GM19043 (cell line): ENCODE results near the gene PDXK.

Source experiments
- ATAC-seq: cut with Tn5 transposase; IDR thresholded peaks from one replicate; pipeline ENCODE4 v1.9.1; 2021; ENCODE audit warnings: low read depth; ENCODE audit not compliant: unreplicated experiment

PDXK gene

GRCh38 chr21:43761886-43762285, 43.0 kb downstream of the PDXK start:
- no peak for ATAC-seq

GRCh38 chr21:43762303-43763128, 43.6 kb downstream of the PDXK start:
- no peak for ATAC-seq

DNA sequence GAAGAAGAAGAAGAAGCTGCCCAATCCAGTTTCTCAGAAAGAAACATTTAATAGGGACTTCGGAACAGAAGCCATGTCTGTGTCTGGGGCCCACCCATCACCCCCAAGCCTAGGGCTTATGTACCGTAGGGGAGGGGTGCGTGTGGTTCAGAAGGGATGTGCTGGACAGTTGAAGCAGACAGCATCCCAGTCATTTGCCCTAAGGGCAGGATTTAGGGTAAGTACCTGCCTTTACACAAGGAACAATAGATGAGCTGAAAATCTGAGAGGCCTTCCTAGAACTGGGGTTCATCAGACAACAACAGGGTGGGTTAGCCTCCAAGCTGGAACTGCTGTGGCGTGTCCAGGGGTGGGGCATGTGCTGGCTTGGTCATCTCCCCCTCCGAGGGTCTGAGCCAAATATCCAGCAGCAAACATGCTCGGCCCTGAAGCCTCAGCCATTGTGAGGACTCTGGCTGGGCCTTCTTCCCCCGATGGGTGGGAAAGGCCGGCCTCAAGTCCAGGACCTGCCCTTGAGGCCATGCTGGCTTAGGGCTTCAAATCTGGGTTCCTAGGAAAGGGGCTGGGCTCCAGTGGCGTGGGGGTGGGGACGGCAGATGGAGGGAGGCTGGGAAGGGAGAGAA, 45.1 kb downstream of the PDXK start:
- no peak for ATAC-seq

DNA sequence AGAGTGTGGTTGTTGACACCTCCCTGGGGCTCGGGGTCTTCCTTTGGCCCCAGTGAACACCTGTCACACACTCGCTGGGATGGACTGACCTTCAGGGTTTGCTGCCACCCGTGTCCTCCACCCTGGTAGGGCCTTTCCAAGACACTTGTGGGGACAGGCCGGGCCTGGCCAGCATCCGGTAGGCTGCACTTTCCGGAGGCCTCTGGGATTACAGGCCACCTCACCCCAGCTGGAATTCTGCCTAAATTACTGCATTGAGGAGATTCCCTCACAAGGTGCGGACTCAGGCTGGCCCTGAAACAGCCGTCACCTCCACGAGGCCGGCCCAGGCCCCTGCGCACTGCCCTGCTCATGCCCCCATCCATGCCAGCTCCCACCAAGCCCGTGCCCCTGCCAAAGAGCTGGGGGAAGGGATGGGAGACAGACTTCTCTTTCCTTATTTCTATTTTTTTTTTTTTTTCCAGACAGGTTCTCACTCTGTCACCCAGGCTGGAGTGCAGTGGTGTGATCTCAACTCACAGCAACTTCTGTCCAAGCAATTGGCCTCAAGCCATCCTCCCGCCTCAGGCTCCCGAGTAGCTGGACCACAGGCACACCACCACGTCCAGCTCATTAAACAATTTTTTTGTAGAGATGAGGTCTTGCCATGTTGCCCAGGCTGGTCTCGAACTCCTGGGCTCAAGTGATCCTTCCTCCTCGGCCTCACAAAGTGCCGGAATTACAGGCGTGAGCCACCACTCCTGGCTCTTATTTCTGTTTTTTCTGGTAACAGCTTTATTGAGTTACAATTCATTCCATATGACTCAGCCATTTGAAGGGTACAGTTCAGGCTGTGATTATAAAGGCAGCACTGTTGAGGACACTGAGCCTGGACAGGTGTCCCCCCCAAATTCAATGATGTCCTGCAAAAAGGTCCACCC, 45.9 kb downstream of the PDXK start:
- no peak for ATAC-seq

DNA sequence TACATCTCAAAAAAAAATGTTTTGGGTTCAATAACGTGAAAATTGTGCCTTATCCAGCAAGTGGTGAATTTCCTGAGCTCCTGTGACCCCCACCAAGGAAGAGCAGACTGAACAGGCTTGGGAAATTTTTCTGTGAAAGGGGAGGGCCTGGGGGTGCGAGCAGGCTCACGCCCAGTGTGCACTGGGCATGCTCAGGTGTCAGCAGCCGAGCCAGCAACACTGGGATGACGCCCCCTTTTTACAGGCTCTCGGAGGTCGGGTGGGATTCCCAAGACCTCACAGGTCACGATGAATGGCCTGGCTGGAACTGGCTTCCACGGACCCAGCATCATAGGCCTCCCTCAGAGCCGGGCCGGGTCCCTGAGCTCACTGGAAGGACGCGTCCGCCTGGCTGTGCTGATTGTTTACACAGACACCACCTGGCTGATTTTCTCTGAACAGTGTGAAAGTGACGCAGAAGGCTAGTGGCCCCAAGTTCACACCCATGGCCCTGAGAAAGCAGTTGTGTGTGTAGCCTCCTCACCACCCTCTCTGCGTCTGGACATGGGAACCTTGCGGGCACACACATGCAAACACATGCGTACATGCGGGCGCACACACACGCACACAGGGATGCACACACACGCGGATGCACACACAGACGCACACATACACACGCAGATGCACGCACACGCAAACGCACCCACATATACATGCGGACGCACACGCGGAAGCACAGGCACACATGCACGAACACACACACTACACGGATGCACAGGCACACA, 48.0 kb downstream of the PDXK start:
- no peak for ATAC-seq

- ATAC-seq, result no peak
Measured at GRCh38 chr21:43767498-43767983, 48.6 kb downstream of the PDXK start.

DNA sequence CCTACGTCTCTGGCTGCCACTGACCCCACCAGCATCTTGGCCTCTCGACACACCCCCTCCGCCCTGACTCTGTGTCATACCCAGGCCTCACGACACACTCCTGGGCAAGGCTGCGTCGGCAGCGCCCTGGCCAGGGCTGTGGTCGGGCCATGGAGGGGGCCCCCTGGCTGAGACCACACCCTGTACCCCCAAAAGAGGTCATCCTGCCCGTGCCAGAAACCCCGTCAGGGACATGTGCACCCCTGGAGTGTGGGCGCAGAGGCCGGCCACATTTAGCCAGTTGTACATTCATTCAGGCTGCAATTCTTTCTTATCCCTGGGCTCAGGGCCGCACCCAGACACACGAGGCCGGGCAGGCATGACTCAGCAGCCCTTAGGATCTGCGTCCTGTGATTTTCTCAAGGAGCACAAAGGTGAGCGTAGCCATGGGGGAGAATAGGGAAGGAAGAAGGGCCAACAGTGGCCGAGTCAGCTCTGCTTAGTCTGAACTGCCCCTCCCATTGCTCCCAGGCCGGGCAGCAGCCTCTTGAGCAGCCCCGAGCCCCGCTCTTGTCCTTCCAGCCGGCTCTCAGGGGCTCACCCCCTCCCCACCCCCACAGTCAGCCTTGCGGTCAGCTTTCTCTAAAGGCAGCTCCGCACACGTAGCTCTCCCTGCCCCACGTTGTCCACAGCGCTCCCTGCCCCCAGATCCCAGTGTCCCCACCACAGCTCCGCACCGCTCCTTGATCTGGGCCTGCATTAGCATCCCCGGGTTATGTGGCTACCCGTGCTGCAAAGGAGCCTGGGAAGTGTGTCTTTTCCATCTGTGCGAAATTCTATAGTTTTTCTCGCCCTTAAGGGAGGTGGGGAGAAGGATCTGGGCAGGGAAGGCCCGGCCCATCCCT, 49.3 kb downstream of the PDXK start:
- ATAC-seq, result no peak

DNA sequence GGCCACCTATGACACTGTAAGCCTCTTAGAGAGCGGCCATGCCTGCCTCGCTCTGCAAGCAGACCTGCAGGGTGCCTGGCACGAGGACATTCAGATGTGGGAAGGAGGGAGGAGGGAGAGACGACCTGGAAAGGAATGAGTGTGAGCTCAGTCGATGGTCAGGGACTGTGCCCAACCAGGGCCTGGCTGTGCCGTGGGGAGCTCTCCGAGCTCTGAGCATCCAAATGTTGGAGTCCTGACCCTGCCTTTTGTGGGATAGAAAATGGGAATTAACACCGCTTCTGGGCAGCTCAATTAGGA, 49.9 kb downstream of the PDXK start:
- no peak for ATAC-seq

- no peak for ATAC-seq
Measured at GRCh38 chr21:43769325-43769958, 50.5 kb downstream of the PDXK start.

DNA sequence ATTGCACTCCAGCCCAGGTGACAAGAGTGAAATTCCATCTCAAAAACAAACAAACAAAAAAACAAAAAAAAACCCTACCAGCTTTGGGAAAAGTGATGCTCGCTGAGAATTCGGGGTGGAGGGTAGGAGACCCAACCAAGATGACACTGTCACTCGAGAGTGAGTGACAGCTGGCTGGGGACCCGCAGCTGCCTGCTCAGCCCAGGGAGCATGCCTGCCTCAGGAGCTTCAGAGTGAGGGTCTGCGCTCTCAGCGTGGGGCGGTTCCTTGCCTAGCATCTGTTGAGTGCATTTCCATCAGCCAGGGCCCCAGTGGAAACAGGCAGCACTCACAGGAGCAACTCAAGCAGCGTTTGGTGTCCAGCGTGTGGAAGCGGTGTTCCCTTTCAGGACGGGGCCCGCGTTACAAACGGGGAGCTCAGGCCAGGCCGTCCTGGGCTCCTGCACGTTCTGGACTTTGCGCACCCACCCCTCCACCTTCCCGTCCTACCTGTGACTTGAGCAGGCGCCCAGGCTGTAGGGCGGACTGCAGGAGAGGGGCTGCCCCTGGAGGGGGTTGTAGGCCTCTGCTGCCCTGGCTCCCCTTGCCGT, 51.2 kb downstream of the PDXK start:
- ATAC-seq, result no peak

DNA sequence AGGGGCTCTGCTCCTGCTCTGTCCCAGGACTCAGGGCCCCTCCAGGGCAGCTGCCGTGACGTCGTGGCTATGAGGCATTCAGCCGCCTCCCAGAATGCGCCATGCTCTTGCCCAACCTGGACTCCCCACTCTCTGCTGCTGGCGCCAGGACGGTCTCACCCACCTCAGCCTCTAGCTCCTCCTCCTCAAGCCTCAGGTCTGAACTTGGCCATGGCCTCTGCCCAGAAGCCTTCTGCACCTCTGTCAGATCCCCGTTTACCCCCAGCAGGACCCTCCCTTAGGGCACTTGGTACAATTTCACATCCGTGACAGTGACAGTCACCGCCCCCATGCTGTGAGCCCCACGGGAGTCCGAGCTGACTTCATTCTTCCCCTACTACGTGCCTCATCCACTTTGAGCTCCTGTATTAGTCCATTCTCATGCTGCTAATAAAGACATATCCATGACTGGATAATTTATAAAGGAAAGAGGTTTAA, 52.3 kb downstream of the PDXK start:
- no peak for ATAC-seq

DNA sequence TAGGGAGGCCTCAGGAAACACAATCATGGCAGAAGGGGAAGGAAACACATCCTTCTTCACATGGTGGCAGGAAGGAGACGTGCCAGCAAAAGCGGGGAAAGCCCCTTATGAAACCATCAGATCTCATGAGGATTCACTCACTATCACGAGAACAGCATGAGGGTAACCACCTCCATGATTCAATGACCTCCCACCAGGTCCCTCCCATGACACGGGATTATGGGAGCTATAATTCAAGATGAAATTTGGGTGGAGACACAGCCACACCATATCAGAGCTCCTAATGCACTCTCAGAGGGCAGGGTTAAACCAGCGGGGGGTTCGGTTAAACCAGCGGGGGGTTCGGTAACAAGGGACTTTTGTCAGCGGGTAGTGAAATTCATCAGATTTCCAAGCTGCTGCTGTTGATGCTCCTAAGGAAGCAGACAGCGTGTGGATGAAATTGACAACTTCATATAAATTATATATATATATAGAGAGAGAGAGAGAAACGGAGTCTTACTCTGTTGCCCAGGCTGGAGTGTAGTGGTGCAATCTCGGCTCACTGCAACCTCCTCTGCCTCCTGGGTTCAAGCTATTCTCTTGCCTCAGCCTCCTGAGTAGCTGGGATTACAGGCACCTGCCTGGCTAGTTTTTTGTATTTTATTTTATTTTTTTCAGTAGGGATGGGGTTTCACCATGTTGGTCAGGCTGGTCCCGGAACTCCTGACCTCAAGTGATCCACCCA, 52.9 kb downstream of the PDXK start:
- no peak for ATAC-seq

GRCh38 chr21:43772425-43772821, 53.5 kb downstream of the PDXK start:
- no peak for ATAC-seq

DNA sequence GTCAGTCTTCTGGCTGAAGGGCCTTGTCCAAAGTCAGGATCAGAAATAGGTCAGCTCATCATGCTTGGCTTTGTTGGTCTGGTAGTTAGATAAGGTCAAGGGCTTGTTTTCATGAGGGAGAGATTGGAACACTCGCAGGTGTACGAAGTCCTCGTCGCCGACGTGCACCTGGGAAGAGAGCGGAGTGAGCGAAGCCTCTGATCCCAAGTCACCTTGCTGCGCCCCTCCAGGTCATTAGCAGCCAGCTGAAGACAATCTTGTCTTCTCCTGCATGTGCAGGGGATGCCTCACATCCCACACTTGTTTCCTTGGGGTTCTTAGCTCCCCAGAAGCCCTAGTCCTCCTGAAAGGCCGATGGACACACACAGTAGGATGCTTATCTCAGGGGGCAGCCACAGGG, 55.2 kb downstream of the PDXK start:
- ATAC-seq, result no peak

DNA sequence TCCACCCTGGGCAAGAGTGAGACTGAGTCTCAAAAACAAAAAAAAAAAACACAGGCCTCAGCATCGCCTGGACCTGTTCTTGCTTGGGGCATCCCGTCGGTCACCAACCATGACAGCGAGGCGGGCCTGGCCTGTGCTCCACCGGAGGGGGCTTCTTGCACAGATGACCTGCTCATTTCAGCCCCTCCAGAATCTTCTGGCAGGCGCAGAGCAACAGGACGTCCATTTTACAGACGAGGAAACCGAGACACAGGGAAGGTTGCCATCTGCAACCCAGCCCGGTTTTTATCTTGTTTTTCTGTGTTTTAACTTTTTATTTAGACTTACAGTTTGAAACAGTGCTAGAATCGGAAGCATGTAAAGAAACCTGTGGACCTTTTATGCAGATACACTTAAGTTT, 56.3 kb downstream of the PDXK start:
- ATAC-seq, result no peak

DNA sequence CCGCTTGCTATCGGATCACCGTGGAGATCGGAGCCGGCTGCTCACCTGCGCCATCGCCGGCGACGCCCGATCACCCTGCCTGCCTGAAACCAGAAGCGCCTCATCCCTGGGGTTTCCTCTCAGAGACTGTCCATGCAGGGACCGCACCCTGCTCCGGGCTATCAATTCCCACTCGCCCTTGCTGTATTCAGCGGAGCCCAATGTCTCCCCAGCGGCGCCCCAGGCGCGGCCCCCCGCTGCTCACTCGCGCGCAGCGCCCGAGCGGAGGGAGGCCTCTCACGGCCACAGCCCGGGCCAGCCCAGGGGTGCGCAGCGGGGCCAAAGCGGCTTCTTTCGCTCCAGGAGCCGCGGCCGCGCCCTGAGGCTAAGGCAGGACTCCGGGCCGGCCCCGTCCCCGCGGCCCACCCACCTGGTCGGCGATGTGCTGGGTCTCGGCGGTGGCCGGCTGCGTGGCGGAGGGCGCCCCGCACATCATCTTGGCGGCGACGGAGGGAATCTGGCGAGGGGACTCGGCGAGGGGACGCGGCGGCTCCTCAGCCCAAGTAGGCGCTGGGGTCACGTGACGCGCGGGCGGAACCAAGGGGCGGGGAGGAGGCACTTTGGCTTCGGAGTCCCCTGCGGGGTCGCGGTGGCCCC, 57.0 kb downstream of the PDXK start, which contains the start of gene CSTB:
TSS of gene CSTB (minus strand) at position 514 of the 636 bp plus-strand sequence. CDS start at position 475, 39 bp downstream.
- ATAC-seq, result peak; percentile 48

DNA sequence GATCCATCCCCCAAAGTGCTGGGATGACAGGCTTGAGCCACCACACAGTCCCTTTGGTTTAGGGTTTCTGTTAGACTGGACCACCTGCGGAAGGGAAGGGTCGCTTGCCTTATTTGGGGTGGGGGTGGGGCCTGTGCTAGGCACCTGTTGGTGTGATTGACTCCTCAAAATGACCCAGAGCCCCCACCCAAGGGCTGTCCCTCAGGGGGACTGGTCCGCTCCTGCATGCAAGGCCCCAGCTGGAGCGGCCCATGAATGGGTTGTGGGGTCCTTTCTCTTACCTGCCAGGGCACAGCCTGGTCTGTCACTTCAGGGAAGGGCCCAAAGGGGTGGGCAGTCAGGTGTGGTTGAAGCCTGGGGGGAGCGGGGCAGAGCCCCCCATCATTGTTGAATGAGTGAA, 59.0 kb downstream of the PDXK start:
- no peak for ATAC-seq
